OCI-LY3 (cell line): Measurements from ENCODE around the gene ZFX.

Experiments used
- CTCF ChIP-seq: fragments of 200-600, 300-600 bp; sonication (generic); IDR thresholded peaks from 2 replicates; pipeline ENCODE4 v1.5.1; 2014; ENCODE audit warnings: antibody characterized with exemption, low read length, low read depth
- EZH2phosphoT487 ChIP-seq: fragments of 200-600 bp; shearing (Covaris generic); IDR thresholded peaks from 2 replicates; pipeline ENCODE4 v1.6.1; 2018; ENCODE audit warnings: antibody characterized with exemption, mixed run types, low read depth

- TF ChIP-seq CTCF (no peak), EZH2phosphoT487 (no peak)
These were observed 54.8 kb downstream of the ZFX start for GRCh38 chrX:24204331-24204730.
